Measurements from ENCODE around the gene KCNC1.

DNA sequence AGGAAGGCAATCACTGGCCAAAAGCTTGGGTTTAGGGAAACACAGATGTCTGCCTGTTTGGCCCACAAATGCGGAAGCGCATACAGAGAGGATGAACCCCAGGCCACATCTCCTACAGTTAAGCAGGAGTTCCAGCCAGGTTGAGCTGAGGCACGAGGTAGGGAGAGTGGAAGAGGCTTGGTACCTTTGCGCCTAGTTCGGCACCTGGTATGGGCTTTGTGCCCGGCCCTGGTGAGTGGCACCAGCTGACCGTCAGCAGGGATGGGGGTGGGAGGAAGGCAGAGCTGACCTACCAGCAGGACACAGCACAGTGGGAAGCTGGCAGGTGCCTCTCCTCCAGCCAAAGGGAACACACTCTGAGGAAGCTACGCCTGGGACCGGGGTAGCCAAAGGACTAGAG lies 57.6 kb downstream of the KCNC1 start:
- TF ChIP-seq, protein P1, sequence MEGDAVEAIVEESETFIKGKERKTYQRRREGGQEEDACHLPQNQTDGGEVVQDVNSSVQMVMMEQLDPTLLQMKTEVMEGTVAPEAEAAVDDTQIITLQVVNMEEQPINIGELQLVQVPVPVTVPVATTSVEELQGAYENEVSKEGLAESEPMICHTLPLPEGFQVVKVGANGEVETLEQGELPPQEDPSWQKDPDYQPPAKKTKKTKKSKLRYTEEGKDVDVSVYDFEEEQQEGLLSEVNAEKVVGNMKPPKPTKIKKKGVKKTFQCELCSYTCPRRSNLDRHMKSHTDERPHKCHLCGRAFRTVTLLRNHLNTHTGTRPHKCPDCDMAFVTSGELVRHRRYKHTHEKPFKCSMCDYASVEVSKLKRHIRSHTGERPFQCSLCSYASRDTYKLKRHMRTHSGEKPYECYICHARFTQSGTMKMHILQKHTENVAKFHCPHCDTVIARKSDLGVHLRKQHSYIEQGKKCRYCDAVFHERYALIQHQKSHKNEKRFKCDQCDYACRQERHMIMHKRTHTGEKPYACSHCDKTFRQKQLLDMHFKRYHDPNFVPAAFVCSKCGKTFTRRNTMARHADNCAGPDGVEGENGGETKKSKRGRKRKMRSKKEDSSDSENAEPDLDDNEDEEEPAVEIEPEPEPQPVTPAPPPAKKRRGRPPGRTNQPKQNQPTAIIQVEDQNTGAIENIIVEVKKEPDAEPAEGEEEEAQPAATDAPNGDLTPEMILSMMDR (IDR thresholded peaks at IDR 0.05): no peak
- TF ChIP-seq POLR2A (IDR thresholded peaks at IDR 0.05) (no peak), EP300 (IDR thresholded peaks at IDR 0.05) (no peak)

Data from tibial nerve (tissue), 4 donors.